OCI-LY1 (cell line): ENCODE results near the gene KCNMA1.

Source experiments
- CTCF ChIP-seq: fragments of 200-600 bp; sonication (generic), shearing (Covaris generic); IDR thresholded peaks from 2 replicates; pipeline ENCODE4 v1.5.1; 2017; ENCODE audit warnings: mild to moderate bottlenecking, antibody characterized with exemption, low read length, moderate library complexity, mixed read lengths
- EZH2 ChIP-seq: fragments of 200-600 bp; sonication (generic), shearing (Covaris generic); IDR thresholded peaks from 2 replicates; pipeline ENCODE4 v1.8.0; 2017; ENCODE audit warnings: borderline replicate concordance, mixed run types, mild to moderate bottlenecking, antibody characterized with exemption, low read length, moderate library complexity, mixed read lengths

GRCh38 chr10:76973091-76974016, 664.3 kb downstream of the KCNMA1 start:
- no peak for TF ChIP-seq EZH2
- TF ChIP-seq CTCF, result no peak
